Endodermal cell (in vitro differentiated cells): ENCODE results near the gene EP300. TPM values are rescaled to one million over a fixed set of nuclear protein-coding genes. Genes with fewer than 3 reads are reported as not detected.

Experiments used
- DNase-seq: peaks from one replicate; pipeline ENCODE4 v3.0.0-alpha.2; 2017
- H3K27ac ChIP-seq: 2 replicates; pipeline ENCODE4 v1.5.1; 2013; ENCODE audit warnings: mild to moderate bottlenecking, low read depth, low read length, moderate library complexity
- H3K27me3 ChIP-seq: 2 replicates; pipeline ENCODE4 v1.6.1; 2013; ENCODE audit warnings: mild to moderate bottlenecking, low read length, moderate library complexity; ENCODE audit not compliant: insufficient read depth, control insufficient read depth, poor library complexity, severe bottlenecking
- H3K36me3 ChIP-seq: 2 replicates; pipeline ENCODE4 v1.7.0; 2013; ENCODE audit warnings: mild to moderate bottlenecking, low read length, moderate library complexity; ENCODE audit not compliant: control insufficient read depth, insufficient read depth
- H3K4me1 ChIP-seq: one replicate; pipeline ENCODE4 v1.7.0; 2013; ENCODE audit warnings: low read length; ENCODE audit not compliant: control insufficient read depth, insufficient read depth
- H3K4me3 ChIP-seq: 2 replicates; pipeline ENCODE4 v1.5.1; 2013; ENCODE audit warnings: mild to moderate bottlenecking, low read length, moderate library complexity
- H3K9ac ChIP-seq: 2 replicates; pipeline ENCODE4 v1.6.1; 2013; ENCODE audit warnings: mild to moderate bottlenecking, low read length, moderate library complexity; ENCODE audit not compliant: poor library complexity, severe bottlenecking; ENCODE audit errors: extremely low read depth
- H3K9me3 ChIP-seq: 2 replicates; pipeline ENCODE4 v1.6.1; 2013; ENCODE audit warnings: mild to moderate bottlenecking, low read length, moderate library complexity; ENCODE audit not compliant: control insufficient read depth
- H3K27ac Mint-ChIP-seq: 2 replicates; pipeline ENCODE4 v1.8.0; 2020; ENCODE audit warnings: mixed read lengths
- H3K27me3 Mint-ChIP-seq: 2 replicates; pipeline ENCODE4 v1.8.0; 2021; ENCODE audit warnings: mild to moderate bottlenecking, mixed read lengths; ENCODE audit not compliant: insufficient read depth
- H3K36me3 Mint-ChIP-seq: 2 replicates; pipeline ENCODE4 v1.8.0; 2020; ENCODE audit warnings: low read depth, mixed read lengths
- H3K4me1 Mint-ChIP-seq: 2 replicates; pipeline ENCODE4 v1.8.0; 2020; ENCODE audit warnings: mixed read lengths
- H3K4me3 Mint-ChIP-seq: 2 replicates; pipeline ENCODE4 v1.8.0; 2020; ENCODE audit warnings: mild to moderate bottlenecking, moderate library complexity, mixed read lengths
- H3K9me3 Mint-ChIP-seq: 2 replicates; pipeline ENCODE4 v1.8.0; 2020; ENCODE audit warnings: mild to moderate bottlenecking, mixed read lengths
- CTCF ChIP-seq: fragments of 200-600 bp; sonication (generic); conservative IDR thresholded peaks from 2 replicates; pipeline ENCODE4 v1.5.0; 2021; ENCODE audit warnings: antibody characterized with exemption, mild to moderate bottlenecking
- WGBS, 2 experiments: methylation state at CpG; one replicate each; pipeline versions ENCODE4 v1.1.5 to v1.1.7; 2013; ENCODE audit warnings: missing lambda C conversion rate in 2 of 2, mixed read lengths in 1 of 2; ENCODE audit not compliant: insufficient coverage in 1 of 2, insufficient read length in 1 of 2; 5-methylcytosine and 5-hydroxymethylcytosine counted together
- total RNA-seq, 2 donors: library from RNA; stranded (reverse); fragmentation: NEBNext Ultra II Directional in 1 of 2; extraction: Animal tissue kit (Norgen Biotek cat#: 25700) in 1 of 2; gene quantifications; 2 replicates in 1 of 2; 3 replicates in 1 of 2; pipeline ENCODE4 v1.2.1, GENCODE V29; 2021

Gene EP300
- total RNA-seq, 2 donors from 2014 or later, result 95.5 to 130 TPM

- Histone ChIP-seq H3K4me3 (no peak overlapping the region), H3K27ac (no peak overlapping the region), H3K4me1 (no peaks in the 10 kb centered on the region), H3K27me3 (no peaks in the 10 kb centered on the region), H3K9me3 (no peaks in the 10 kb centered on the region), H3K36me3 (peaks cover 100% of the 10 kb centered on the region), H3K9ac (no peak overlapping the region)
- Mint-ChIP-seq H3K9me3 (no peaks in the 10 kb centered on the region), H3K27me3 (no peaks in the 10 kb centered on the region), H3K36me3 (peaks cover 95% of the 10 kb centered on the region), H3K4me3 (no peak overlapping the region), H3K27ac (no peak overlapping the region), H3K4me1 (no peaks in the 10 kb centered on the region)
- 93 to 95% methylated on average over 4 of the region's 4 CpGs for WGBS, 2 experiments
- TF ChIP-seq CTCF, result no peak
- no peak for DNase-seq
Observed at GRCh38 chr22:41157083-41157482, 64.7 kb downstream of the EP300 start.

- peaks cover 91% of the 10 kb centered on the region for H3K36me3 ChIP-seq
- Mint-ChIP-seq H3K27ac (no peak overlapping the region), H3K4me3 (no peak overlapping the region), H3K9me3 (no peaks in the 10 kb centered on the region), H3K36me3 (peaks cover 81% of the 10 kb centered on the region), H3K27me3 (no peaks in the 10 kb centered on the region), H3K4me1 (no peaks in the 10 kb centered on the region)
- no peaks in the 10 kb centered on the region for H3K4me1 ChIP-seq
- no peak overlapping the region for H3K27ac ChIP-seq
- no peak for DNase-seq
- H3K9ac ChIP-seq, result no peak overlapping the region
- H3K9me3 ChIP-seq, result no peaks in the 10 kb centered on the region
- WGBS, 2 experiments, result 96 to 100% methylated on average over 4 to 8 of the region's 8 CpGs
- TF ChIP-seq CTCF, result no peak
- H3K4me3 ChIP-seq, result no peak overlapping the region
- H3K27me3 ChIP-seq, result no peaks in the 10 kb centered on the region
Observed at GRCh38 chr22:41169157-41169556, 76.8 kb downstream of the EP300 start.

- TF ChIP-seq CTCF, result no peak
- no peak overlapping the region for H3K27ac Mint-ChIP-seq
- no peaks in the 10 kb centered on the region for H3K27me3 Mint-ChIP-seq
- no peak overlapping the region for H3K9ac ChIP-seq
- H3K9me3 Mint-ChIP-seq, result no peaks in the 10 kb centered on the region
- no peaks in the 10 kb centered on the region for H3K4me1 ChIP-seq
- no peak overlapping the region for H3K4me3 Mint-ChIP-seq
- peaks cover 83% of the 10 kb centered on the region for H3K36me3 Mint-ChIP-seq
- no peak overlapping the region for H3K27ac ChIP-seq
- peaks cover 92% of the 10 kb centered on the region for H3K36me3 ChIP-seq
- WGBS, 2 experiments, result 96 to 100% methylated on average over 2 to 3 of the region's 3 CpGs
- no peaks in the 10 kb centered on the region for H3K9me3 ChIP-seq
- H3K27me3 ChIP-seq, result no peaks in the 10 kb centered on the region
- no peaks in the 10 kb centered on the region for H3K4me1 Mint-ChIP-seq
- DNase-seq, result no peak
- no peak overlapping the region for H3K4me3 ChIP-seq
Observed at GRCh38 chr22:41171996-41172395, 79.6 kb downstream of the EP300 start.
